SU-DHL-6 (cell line): ENCODE results near the gene AP5Z1.
A peak's percentile ranks its signal among the peaks of the same experiment; 100 is the strongest.

ENCODE experiments used
- H2AFZ ChIP-seq: fragments of 200-600 bp; sonication (generic); 2 replicates; pipeline ENCODE4 v1.6.1; 2014; ENCODE audit warnings: low read depth, mild to moderate bottlenecking, moderate library complexity, mixed read lengths, antibody characterized with exemption, low read length; ENCODE audit not compliant: severe bottlenecking
- H3F3A ChIP-seq: fragments of 200-600 bp; shearing (Covaris generic); 2 replicates; pipeline ENCODE4 v1.6.0; 2016; ENCODE audit warnings: antibody characterized with exemption, mild to moderate bottlenecking; ENCODE audit not compliant: insufficient read depth
- H3K27ac ChIP-seq: fragments of 200-600 bp; sonication (generic); 2 replicates; pipeline ENCODE4 v1.5.1; 2016; ENCODE audit warnings: low read depth, mild to moderate bottlenecking, low read length, moderate library complexity, mixed read lengths
- H3K27me3 ChIP-seq: fragments of 200-600 bp; sonication (generic), shearing (Covaris generic); 2 replicates; pipeline ENCODE4 v1.6.0; 2014; ENCODE audit warnings: mild to moderate bottlenecking, low read length
- H3K36me3 ChIP-seq: fragments of 200-600 bp; sonication (generic); 2 replicates; pipeline ENCODE4 v1.6.1; 2014; ENCODE audit warnings: mild to moderate bottlenecking, low read length, mixed read lengths
- H3K4me2 ChIP-seq: fragments of 300-600, 200-600 bp; shearing (Covaris generic), sonication (generic); 2 replicates; pipeline ENCODE4 v1.6.0; 2014; ENCODE audit warnings: low read length, low read depth, mild to moderate bottlenecking; ENCODE audit not compliant: poor library complexity, severe bottlenecking
- H3K4me3 ChIP-seq: fragments of 200-600 bp; sonication (generic); 2 replicates; pipeline ENCODE4 v1.5.1; 2014; ENCODE audit warnings: antibody characterized with exemption, low read length, mild to moderate bottlenecking, mixed read lengths; ENCODE audit not compliant: insufficient read depth, poor library complexity, severe bottlenecking
- H3K79me2 ChIP-seq: fragments of 200-600 bp; sonication (generic); 2 replicates; pipeline ENCODE4 v1.6.1; 2014; ENCODE audit warnings: mild to moderate bottlenecking, low read length, moderate library complexity; ENCODE audit not compliant: insufficient read depth
- H3K9ac ChIP-seq: fragments of 200-600 bp; sonication (generic); 2 replicates; pipeline ENCODE4 v1.7.0; 2014; ENCODE audit warnings: mild to moderate bottlenecking, low read length
- H3K9me2 ChIP-seq: fragments of 200-600 bp; sonication (generic); replicated peaks from 2 replicates; pipeline ENCODE4 v1.6.1; 2014; ENCODE audit warnings: low read length; ENCODE audit not compliant: insufficient read depth
- H3K9me3 ChIP-seq: fragments of 200-600 bp; sonication (generic); 2 replicates; pipeline ENCODE4 v1.6.1; 2014; ENCODE audit warnings: low read length, mixed read lengths; ENCODE audit not compliant: insufficient read depth
- H4K20me1 ChIP-seq: fragments of 200-600 bp; sonication (generic); 2 replicates; pipeline ENCODE4 v1.6.1; 2014; ENCODE audit warnings: low read depth, mild to moderate bottlenecking, antibody characterized with exemption, low read length, moderate library complexity, mixed read lengths
- EZH2phosphoT487 ChIP-seq: fragments of 200-600 bp; sonication (generic), shearing (Covaris generic); conservative IDR thresholded peaks from 2 replicates; pipeline ENCODE4 v1.6.1; 2018; ENCODE audit warnings: mild to moderate bottlenecking, antibody characterized with exemption, low read length, moderate library complexity, mixed read lengths
- TF ChIP-seq, protein P1 (sequence below): fragments of 200-600 bp; sonication (generic); IDR thresholded peaks from one replicate; pipeline ENCODE4 v1.5.1; 2017; ENCODE audit warnings: antibody characterized with exemption, mild to moderate bottlenecking, low read length, moderate library complexity; ENCODE audit not compliant: insufficient read depth, poor library complexity, severe bottlenecking

AP5Z1 gene

GRCh38 chr7:4774007-4774406 lies 1.4 kb upstream of the AP5Z1 start:
- Histone ChIP-seq H3K79me2 (peaks cover 28% of the 10 kb centered on the region), H4K20me1 (peaks cover 3% of the 10 kb centered on the region; the same call in 1 of the 2 replicates), H3K4me2 (peak overlapping the region; percentile 96), H3K9me3 (no peaks in the 10 kb centered on the region), H3K27me3 (no peaks in the 10 kb centered on the region), H3K36me3 (no peaks in the 10 kb centered on the region), H3K4me3 (no peak overlapping the region), H3K27ac (no peak overlapping the region), H3K9me2 (no peaks in the 10 kb centered on the region), H2AFZ (no peak overlapping the region), H3K9ac (no peak overlapping the region), H3F3A (0 out of 2 replicates have a peak, but pooled peaks cover 7% of the 10 kb centered on the region)
- no peak for TF ChIP-seq EZH2phosphoT487
- TF ChIP-seq, protein P1, sequence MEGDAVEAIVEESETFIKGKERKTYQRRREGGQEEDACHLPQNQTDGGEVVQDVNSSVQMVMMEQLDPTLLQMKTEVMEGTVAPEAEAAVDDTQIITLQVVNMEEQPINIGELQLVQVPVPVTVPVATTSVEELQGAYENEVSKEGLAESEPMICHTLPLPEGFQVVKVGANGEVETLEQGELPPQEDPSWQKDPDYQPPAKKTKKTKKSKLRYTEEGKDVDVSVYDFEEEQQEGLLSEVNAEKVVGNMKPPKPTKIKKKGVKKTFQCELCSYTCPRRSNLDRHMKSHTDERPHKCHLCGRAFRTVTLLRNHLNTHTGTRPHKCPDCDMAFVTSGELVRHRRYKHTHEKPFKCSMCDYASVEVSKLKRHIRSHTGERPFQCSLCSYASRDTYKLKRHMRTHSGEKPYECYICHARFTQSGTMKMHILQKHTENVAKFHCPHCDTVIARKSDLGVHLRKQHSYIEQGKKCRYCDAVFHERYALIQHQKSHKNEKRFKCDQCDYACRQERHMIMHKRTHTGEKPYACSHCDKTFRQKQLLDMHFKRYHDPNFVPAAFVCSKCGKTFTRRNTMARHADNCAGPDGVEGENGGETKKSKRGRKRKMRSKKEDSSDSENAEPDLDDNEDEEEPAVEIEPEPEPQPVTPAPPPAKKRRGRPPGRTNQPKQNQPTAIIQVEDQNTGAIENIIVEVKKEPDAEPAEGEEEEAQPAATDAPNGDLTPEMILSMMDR = no peak

- Histone ChIP-seq H3F3A (0 out of 2 replicates have a peak, but pooled peaks cover 7% of the 10 kb centered on the region), H3K36me3 (no peaks in the 10 kb centered on the region), H3K9me2 (no peaks in the 10 kb centered on the region), H2AFZ (peak overlapping the region; percentile 77), H3K4me2 (peak overlapping the region; percentile 96), H3K79me2 (peaks cover 33% of the 10 kb centered on the region), H3K9ac (peak overlapping the region; percentile 90), H3K27ac (peak overlapping the region; percentile 67), H3K27me3 (no peaks in the 10 kb centered on the region), H3K4me3 (peak overlapping the region; percentile 97), H3K9me3 (no peaks in the 10 kb centered on the region), H4K20me1 (peaks cover 3% of the 10 kb centered on the region; the same call in 1 of the 2 replicates)
- TF ChIP-seq, protein P1 = no peak
- no peak for TF ChIP-seq EZH2phosphoT487
Observed at GRCh38 chr7:4774658-4775249, 669 bp upstream of the AP5Z1 start.

DNA sequence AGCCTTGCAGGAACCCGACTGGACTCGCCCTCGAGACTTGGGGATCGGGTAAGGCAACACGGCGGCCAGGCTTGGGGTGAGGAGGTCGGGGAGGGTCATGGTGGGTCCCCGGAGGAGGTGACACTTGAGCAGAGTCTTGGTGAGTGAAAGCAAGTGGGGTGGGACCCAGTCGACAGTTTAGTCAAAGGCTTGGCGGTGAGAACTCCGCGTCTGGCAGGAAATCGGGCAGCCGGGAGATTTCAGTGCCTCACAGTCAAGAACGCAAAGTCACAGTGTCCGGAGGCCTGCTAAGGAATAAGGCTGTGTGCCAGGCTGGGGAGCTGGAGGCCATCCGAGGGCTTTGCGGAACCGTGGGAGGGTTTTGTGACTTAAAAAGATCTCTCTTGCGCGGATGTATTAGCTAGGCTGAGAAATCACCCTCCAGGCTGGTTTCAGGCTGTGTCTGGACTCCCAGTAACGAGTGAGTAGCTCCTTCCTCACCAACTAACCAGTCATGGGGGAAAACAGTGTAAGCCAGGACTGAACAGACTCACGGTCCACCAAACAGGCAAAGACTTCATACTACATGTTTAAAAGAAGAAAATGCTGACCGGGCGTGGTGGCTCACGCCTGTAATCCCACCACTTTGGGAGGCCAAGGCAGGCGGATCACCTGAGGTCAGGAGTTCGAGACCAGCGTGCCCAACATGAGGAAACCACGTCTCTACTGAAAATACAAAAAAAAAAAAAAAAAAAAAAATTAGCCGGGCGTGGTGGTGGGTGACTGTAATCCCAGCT lies 613 bp downstream of the AP5Z1 start:
- Histone ChIP-seq H3K4me2 (peak overlapping the region; percentile 96), H3K79me2 (peaks cover 38% of the 10 kb centered on the region), H3F3A (0 out of 2 replicates have a peak, but pooled peaks cover 7% of the 10 kb centered on the region), H3K9ac (peak overlapping the region; percentile 90), H3K27me3 (no peaks in the 10 kb centered on the region), H2AFZ (peak overlapping the region; percentile 77), H3K36me3 (no peaks in the 10 kb centered on the region), H3K9me2 (no peaks in the 10 kb centered on the region), H3K4me3 (peak overlapping the region; percentile 97), H4K20me1 (peaks cover 3% of the 10 kb centered on the region; the same call in 1 of the 2 replicates), H3K9me3 (no peaks in the 10 kb centered on the region), H3K27ac (peak overlapping the region; percentile 23; the same call in 1 of the 2 replicates)
- no peak for TF ChIP-seq EZH2phosphoT487
- TF ChIP-seq, protein P1 = no peak
